Measurements from ENCODE around the gene GPBAR1.
A peak's percentile ranks its signal among the peaks of the same experiment; 100 is the strongest.

GPBAR1 gene

DNA sequence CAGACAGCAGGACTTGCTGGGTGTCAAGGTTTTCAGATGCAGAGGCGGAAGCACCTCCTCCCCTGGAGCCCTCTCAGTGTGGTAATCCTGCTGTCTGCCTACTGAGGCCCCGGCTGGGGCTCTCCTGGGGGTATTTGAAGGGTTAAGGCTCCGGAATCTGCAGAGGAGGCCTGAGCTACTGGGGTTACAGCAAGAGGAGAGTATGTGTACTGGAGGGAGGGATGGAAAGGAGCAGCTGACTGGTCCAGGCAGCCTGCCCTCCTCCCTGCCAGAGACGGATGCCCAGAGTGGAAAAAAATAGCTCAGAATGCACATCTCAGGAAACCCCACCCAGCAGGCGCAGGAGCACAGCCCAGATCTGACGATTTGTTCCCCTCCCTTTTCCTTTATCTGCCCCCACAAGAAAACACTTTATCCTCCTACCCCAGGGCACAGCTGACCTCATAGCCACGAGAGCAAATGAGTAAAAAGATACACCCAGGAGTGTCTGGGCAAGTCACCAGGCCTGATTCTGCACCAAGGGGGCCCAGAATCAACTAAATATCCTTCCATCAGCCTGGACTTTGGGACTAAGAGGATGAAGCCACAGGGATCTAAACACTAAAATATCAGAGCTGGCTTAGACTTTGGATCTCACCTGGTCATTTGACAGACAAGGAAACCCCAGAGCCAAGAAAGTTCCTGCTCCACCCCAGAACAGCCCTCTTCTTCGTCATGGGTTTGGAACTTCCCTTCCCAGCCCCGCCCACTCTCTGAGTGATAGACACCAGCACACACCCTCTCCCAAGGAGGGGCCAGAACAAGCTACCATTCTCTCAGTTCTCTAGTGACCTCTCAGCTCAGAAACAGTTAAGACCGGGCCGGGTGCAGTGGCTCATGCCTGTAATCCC lies 26.0 kb downstream of the GPBAR1 start:
- peak; percentile 59 to 85 for DNase-seq

DNA sequence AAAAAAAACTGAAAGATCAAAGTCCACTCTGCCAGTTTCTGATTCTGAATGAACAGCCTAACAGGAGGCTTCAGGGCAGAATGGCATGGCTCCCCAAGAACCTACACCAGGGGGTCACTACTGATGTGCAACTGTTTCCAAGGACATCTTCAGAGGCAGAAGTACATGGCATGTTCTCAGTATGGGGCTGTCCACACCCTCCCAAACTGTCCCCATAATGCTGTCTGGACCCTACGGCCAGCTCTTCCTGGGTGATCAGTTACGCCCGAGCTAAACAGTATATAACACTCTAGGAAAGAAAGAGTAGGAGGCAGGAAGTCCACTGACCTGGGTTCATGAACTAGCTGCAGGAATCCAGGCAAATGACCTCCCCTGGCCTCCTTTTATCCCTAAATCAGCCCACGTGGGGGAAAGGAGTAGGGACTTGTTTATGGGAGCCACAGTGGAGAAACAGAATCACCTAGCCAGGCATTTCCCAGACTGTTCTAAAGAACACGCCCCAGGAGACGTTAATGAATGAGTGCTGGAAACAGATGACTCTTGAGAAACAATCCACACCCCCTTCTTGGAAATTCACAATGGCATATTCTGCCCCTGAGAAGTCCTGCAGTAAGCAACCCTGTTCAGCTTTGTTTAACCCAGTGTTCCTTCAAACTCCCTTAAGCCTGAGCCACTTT lies 29.0 kb downstream of the GPBAR1 start:
- no peak for DNase-seq

DNA sequence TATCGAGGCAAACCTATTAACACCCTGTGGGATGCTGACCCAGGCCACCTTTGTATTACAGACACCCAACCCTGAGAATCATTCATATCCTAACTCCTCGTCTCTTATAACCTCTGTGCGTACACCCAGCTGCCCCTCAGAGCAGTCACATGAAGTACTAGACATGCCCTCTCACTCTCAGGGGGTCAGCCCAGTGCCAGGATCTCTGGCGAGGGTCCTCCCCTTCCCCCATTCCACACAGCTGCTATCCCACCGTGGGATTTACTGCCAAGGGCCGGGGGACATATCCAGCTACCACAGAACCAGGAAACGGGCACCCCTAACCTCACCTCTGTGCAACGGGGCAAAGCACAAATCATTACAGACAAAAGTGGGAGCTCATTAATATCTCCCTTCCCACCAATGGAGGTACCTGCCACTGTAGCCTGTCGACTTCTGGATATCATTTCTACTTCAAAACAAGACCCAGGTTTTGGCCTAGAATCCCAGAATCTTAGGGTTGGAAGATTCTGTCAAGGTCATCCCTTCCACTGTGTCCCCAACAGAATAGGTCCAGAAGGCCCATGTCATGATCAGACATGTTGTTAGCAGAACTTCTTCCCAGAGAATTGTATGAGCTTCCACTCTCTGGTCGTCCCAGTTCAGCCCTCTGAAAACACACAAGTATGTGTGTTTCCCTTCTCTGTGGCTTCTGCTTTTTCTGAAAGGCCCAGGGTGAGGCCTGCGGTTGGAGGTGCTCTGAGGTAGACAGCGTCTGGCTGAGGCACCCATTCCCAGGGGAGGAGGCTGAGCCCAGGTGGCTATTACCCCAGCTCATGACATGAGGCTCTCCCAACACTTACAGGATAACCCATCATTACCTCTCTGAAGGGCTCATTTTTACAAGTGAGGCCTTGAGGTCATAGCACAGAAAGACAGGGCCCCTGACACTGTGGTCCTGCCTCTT lies 29.8 kb downstream of the GPBAR1 start:
- peak in 1 of 2 experiments; percentile 41 for DNase-seq

DNA sequence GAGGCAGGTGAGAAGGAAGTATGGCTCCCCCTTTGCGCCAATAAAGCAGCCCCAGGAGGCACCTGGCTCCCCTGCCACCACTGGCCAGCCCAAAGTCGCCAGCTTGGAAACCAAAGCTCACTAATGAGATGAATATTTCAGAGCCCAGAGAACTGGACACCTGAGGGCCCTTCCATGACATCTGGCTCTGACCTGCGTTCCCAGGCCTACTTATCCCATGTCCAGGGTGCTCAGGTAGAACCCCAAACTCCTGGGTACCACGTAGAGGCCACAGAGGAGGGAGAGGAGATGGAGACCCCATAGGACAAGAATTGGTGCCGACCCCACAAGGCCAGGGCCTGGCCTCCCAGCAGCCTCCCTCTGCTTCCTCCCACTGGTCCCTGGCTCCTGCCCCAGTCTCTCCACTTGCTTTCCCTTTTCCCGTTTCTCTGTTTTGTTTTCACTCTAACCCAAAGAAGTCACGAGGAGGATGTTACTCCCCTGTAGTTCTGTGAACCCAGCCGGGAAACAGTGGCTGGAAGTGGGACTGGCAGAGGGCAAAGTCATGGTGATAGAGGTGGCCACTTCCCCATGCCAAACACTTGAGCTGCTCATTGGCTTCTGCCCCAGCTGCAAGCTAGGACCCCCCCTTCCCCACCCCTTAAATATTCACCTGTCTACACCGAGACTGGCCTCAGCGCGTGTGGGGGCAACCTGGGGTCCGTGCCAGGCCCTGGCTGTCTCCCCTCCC lies 30.7 kb downstream of the GPBAR1 start:
- no peak for DNase-seq

DNA sequence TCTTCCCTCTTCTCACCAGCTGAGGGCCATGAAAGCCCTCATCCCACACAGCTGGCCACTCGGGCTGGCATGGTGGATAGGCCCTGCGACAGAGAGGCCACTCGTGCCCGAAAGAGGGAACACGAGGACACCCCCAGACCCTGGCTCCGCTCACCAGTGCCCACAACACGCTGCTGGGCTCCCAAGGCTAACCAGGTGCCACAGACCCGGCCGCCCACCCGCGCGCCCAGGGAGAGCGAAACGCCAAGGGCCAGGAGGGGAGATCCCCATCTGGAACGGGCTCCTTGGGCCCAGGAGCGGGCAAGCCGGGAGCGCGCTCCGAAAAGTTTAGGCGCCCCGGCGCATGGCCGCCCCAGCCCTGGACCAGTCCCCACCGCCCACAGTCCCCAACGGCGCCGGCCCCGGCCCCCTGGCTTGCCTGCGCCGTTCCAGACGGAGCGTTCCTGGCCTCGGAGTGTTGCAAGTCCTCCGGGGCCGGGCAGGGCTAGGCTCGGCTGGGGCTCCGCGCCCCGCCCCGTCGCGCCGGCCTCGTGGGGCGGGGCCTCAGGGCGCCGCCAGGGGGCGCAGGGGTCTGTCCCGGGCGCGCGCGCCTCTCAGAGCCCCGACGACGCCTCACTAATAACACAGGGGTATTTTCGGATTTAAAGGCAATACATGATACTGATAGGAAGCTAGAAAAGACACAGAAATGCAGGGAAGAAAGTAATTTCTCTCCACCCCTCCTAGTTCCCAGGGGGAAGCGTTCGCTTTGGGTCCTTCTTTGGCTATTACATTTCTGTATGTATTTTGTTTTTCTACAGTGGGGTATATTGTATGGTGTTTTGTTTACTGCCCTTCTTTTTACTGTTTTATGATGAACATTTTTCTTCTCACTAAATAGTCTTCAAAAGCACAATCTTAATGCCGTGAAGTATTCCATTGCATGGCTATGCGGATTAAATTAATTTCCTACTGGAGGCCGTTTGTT lies 31.5 kb downstream of the GPBAR1 start, which contains the start of gene TMBIM1:
Gene TMBIM1, minus strand, starts transcription at position 456 of the 967 bp plus-strand sequence. CDS start 10,362 bp downstream, outside the sequence.
- DNase-seq, result peak; percentile 72 to 81

DNA sequence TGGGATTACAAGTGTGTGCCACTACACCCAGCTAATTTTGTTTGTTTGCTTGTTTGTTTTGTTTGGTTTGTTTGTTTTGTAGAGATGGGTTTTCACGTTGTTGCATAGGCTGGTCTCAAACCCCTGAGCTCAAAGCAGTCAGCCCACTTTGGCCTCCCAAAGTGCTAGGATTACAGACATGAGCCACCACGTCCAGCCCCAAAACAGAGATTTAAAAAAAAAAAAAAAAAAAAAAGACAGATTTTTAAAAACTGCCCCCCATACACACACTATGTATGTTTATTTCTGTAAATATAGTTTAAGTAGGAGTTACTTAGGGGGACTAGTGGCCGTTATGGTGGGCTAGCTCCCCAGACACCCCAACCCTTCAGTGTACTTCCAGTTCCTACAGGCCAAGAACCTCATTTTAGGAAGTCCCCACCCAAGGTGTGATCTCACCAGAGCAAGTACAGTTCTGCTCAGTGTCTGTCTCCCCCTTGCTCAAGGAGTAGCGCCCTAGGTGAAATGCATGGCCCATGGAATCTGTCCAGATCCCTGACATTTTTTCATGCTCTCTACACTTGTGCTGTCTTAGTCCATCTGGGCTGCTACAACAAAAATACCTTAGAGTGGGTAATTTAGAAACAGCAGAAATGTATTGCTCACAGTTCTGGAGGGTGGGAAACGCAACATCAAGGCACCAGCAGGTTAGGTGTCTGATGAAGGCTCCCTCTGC lies 33.1 kb downstream of the GPBAR1 start:
- no peak for DNase-seq

DNA sequence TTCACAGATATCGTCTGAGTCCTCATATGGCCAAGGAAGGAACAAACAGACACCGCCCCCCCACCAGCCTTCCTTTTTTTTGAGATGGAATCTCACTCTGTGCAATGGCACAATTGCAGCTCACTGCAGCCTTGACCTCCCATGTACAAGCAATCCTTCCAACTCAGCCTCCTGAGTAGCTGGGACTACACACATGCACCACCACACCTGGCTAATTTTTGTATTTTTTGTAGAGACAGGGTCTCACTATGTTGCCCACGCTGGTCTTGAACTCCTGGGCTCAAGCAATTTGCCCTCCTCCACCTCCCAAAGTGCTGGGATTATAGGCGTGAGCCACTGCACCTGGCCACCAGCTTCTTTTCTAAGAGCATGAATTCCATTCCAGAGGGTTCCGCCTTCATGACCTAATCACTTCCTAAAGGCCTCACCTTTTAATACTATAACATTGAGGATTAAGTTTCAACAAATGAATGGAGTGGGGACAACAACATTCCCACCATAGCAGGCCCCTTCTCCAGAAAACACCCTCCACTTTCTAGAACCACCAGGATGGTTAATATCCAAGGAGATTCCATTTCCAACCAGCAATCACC lies 33.7 kb downstream of the GPBAR1 start:
- DNase-seq, result no peak

DNA sequence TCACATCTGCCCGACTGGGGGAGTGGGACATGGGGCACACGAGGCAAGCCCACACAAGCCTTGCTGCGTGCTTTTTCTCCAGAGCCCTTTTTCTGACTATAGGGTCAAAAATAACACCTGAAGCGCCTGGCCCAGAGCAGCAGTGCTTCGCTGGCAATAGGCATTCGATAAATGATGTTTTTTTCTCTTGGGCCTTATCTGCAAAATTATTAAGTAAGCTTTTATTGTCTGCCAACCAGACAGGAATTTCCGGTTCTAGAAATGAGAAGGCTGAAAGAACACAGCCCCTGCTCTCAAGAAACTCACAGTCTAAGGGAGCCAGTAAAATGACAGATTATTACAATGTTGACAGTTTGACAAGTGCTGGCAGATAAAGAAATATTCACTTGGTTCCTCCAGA lies 34.2 kb downstream of the GPBAR1 start:
- no peak for DNase-seq

DNA sequence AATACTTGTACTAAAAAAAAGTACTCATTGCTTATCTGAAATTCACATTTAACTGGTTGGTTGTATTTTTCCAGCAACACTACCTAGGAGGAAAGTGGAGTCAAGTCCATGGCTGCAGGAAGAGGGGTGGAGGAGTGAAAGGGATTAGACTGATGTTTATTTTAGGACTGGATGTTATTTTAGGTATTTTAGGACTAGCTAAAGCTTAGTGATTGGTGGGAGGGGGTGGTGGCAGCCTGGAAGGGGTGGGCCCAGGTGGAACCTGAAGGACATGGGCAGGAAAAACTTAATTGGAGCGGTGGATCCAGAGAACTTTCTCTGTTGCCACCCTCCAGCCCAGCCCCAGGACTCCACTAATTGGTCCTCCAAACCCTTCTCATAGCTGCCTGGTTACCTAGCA lies 35.4 kb downstream of the GPBAR1 start:
- no peak for DNase-seq

DNA sequence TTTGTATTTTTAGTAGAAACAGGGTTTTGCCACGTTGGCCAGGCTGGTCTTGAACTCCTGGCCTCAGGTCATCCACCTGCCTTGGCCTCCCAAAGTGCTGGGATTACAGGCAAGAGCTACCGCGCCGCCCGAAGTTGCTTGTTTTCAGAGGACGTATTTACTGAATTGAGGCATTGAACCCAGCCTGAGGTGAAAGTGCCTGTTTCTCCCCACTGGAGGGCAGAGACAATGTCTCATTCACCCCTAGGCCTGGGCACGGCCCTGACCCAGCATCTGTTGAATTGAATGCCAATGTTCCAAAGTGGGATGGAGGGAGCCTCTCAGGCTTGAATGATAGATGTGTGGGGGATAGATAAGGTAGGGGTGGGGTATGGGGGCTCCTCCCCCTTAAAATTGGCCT lies 36.0 kb downstream of the GPBAR1 start:
- DNase-seq, result no peak

DNA sequence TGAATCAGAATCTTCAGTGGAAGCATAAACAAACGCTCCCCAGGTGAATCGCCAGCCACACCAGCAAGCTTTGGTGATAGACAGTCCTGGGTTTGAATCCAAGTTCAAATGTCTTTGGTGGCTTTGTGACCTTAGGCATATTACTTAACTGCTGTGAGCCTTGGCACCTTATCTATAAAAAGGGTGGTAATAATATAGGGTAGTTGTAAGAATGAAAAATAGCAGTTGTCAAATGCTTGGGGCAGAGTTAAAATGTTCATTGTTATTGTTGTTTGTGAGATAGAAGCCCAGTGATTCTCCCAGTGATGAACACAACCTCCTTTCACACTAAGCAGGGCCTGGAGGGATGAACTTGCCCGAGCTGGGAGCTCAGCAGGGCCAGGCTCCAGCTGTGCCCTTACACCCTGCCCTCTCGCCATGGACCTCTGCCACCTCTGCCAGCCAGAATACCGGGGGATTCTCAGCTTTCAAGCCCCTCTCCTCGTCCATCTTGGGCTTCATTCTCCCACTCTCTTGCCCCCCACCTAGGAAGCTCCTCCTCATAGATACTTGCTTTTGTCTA lies 37.6 kb downstream of the GPBAR1 start:
- DNase-seq, result no peak

DNA sequence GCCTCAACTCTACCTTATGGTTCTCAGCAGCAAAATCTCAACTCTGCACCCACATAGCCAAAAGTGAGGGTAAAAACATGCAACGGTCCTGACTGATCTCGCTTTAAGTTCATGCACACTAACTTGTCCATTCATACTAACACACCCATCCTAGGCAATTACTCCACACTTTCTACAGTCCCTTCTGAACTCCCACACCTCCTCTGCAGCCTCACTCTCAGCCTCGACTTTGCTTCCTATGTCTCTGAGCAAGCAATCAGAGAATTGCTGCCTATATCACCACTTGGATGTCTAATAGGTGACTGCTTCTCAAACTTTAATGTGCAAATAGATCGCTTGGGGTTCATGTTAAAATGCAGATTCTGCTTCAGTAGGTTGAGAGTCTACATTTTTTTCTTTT lies 39.3 kb downstream of the GPBAR1 start:
- DNase-seq, result no peak

DNA sequence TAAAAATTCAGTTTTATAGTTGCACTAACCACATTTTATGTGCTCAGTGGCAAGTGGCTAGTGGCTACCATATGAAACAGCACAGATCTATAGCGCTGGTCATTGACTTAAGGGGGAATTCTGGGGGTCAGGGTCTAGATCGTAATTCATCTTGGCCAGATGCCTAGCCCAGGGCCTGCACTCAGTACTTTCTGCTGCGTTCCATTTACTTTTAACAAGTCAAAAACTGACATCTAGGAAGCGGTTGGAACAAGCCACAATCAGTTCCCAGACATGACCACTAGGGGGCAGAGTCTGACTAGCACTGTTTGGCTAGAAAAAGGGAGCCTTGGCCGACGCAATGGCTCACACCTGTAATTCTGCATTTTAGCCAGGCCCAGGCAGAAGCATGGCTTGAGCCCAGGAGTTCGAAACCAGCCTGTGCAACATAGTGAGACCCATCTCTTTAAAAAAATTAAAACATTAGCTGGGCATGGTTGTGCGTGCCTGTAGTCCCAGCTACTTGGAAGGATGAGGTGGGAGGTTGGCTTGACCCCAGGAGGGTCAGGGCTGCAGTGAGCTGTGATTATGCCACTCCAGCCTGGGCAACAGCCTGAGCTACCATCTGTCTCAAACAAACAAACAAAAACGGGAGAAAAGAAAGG lies 40.5 kb downstream of the GPBAR1 start:
- DNase-seq, result peak; percentile 76 to 79

DNA sequence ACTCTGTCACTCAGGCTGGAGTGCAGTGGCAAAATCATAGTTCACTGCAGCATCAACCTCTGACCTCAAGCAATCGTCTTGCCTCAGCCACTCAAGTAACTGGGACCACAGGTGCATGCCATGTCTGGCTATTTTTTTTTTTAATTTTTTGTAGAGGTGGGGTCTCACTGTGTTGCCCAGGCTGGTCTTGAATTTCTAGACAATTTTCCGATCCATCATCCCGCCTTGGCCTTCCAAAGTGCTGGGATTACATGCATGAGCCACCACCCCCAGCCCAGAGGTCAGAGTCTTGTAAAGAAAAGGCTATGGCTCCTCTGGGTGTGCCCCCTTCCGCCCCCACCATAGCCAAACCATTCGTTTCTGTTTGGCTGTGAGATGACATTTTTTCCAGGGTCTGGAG lies 44.6 kb downstream of the GPBAR1 start:
- DNase-seq, result no peak

DNA sequence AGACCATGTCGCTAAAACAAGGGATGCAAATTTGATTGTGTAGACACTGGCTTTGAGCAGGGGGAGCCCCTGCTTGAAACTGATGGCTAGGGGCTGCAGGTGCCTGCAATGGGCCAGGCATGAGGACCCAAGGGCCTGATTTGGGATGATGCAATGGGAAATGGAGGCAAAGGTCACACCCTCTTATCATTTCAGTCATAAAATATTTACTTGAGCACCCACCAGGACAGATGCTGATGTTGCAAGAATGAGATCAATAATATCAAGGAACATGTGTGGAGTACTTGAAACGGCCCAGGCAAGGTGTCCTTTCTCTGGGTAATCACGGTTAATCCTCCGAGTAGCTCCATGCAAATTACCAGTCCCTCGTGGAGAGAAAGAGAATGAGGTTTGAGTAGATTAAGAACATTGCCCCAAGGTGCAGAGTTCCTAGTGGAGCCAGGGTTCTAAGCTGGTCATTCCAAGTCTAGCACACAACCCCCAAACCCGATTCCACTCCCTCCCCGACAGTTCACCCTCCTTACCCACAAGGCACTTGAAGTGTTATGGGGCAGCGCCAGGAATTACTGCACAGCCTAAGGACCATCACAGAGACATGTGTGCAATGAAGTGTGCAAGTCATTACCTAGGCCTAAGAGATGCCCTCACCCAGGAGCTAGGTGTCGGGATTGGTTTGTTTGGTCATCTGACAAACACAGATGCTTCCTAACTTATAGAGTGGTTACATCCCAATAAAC lies 45.5 kb downstream of the GPBAR1 start:
- DNase-seq, result no peak

DNA sequence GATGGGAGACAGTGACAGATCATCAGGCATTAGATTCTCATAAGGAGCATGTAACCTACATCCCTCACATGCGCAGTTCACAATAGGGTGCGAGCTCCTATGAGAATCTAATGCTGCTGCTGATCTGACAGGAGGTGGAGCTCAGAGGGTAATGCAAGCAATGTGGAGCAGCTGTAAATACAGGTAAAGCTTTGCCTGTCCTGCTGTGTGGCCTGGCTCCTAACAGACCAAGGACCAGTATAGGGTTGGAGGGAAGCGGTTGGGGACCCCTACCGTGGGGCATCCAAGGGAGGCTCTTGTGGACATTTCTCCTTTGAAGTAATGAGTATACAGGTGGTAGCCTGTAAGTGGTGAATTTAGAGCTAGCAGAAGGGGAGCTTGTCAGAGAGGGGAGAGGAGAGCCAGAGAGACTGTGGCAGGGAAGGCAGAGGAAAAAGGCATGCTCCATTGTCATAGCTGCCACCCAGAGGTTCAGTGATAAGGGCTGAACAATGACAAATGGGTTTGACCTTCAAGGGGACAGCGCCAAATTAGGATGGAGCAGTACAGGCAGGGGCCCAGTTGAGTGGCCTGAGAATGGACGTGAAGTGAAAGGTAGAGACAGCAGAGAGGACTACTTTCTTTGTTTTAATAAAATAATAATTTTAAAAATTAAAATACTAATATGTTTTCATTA lies 46.7 kb downstream of the GPBAR1 start:
- no peak for DNase-seq

DNA sequence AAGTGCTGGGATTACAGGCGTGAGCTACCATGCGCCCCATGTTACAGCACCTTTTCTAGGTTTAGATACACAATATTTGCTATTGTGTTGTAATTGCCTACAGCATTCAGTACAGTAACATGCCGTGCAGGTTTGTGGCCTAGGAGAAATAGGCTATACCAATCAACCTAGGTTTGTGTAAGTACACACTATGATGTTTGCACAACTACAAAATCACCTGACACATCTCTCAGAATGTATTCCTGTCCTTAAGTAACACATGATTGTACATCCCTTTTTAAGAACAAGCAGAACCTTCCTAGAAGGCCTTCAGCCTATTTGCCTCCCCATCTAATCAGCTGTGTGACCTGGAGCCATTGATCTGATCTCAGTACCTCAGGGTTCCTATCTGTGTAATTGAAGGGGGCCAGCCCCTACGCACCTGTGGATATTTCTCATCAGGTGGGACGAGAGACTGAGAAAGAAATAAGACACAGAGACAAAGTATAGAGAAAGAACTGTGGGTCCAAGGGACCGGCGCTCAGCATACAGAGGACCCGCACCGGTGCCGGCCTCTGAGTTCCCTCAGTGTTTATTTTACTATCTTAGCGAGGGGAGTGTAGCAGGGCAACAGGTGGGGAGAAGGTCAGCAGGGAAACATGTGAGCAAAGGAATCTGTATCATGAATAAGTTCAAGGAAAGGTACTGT lies 50.2 kb downstream of the GPBAR1 start:
- no peak for DNase-seq

All from stimulated activated CD4-positive, alpha-beta T cell treated with anti-CD3 and anti-CD28 coated beads, Interleukin-4, amount 100 ng/mL, for 4 hours (primary cell).